GM12891 (cell line): ENCODE results near the gene SLC36A1.

ENCODE experiments used
- POLR2AphosphoS5 ChIP-seq: IDR thresholded peaks from 2 replicates; pipeline ENCODE4 v1.6.1; 2011; ENCODE audit warnings: low read depth, low read length, control low read depth
- SPI1 ChIP-seq: IDR thresholded peaks from 2 replicates; pipeline ENCODE4 v1.6.1; 2011; ENCODE audit warnings: low read depth, low read length, control low read depth
- TAF1 ChIP-seq: IDR thresholded peaks from 2 replicates; pipeline ENCODE4 v1.6.1; 2011; ENCODE audit warnings: low read depth, low read length, control low read depth

- TF ChIP-seq TAF1 (no peak), SPI1 (no peak), POLR2AphosphoS5 (no peak)
Observed at GRCh38 chr5:151509836-151510235, 62.4 kb downstream of the SLC36A1 start.
